GM12891 (cell line): ENCODE data around the gene RTP5.

Experiments
- POLR2A ChIP-seq: IDR thresholded peaks from 2 replicates; pipeline ENCODE4 v1.6.1; 2011; ENCODE audit warnings: low read depth, low read length, control low read depth
- POLR2AphosphoS5 ChIP-seq: IDR thresholded peaks from 2 replicates; pipeline ENCODE4 v1.6.1; 2011; ENCODE audit warnings: low read depth, low read length, control low read depth
- POU2F2 ChIP-seq: IDR thresholded peaks from 2 replicates; pipeline ENCODE4 v1.6.1; 2011; ENCODE audit warnings: low read depth, mild to moderate bottlenecking, control low read depth, low read length, moderate library complexity
- TAF1 ChIP-seq: IDR thresholded peaks from 2 replicates; pipeline ENCODE4 v1.6.1; 2011; ENCODE audit warnings: low read depth, low read length, control low read depth

DNA sequence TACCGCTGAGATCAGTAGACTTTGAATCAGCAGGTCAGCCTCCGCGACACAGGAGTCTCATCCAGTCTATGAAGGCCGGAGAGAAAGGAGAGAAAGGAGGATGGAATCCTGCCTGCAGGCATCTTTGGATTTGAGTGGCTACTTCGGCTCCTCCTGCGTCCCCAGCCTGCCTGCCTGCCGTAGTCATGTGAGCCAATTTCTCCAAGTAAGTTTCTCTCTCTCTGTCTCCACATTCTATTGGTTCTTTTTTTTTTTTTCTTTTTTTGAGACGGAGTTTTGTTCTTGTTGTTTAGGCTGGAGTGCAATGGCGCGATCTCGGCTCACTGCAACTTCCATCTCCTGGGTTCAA, 27.5 kb upstream of the RTP5 start:
- no peak for TF ChIP-seq POLR2A
- no peak for TF ChIP-seq POLR2AphosphoS5
- no peak for TF ChIP-seq TAF1
- TF ChIP-seq POU2F2: no peak
